Erythroblast (primary cell): ENCODE data around the gene NHLRC4.
A peak's percentile ranks its signal among the peaks of the same experiment; 100 is the strongest.

Experiments
- GATA1 ChIP-seq: IDR thresholded peaks from 2 replicates; pipeline ENCODE4 v1.6.1; 2011; ENCODE audit warnings: low read depth, mild to moderate bottlenecking, control low read depth, low read length, moderate library complexity
- POLR2A ChIP-seq: IDR thresholded peaks from 2 replicates; pipeline ENCODE4 v1.6.1; 2011; ENCODE audit warnings: mild to moderate bottlenecking, low read length

- peak; percentile 7 for TF ChIP-seq POLR2A
- TF ChIP-seq GATA1: no peak
Measured at GRCh38 chr16:524274-525040, 42.3 kb upstream of the NHLRC4 start.
